Osteocyte (in vitro differentiated cells): ENCODE measurements around the gene TRPC6. TPM values are rescaled to one million over a fixed set of nuclear protein-coding genes. Genes with fewer than 3 reads are reported as not detected.

Source experiments
- DNase-seq: peaks from one replicate; pipeline ENCODE4 v3.0.0; 2021; ENCODE audit warnings: mixed read lengths; ENCODE audit not compliant: unreplicated experiment; ENCODE audit errors: extremely low spot score
- H3K27ac Mint-ChIP-seq: one replicate; pipeline ENCODE4 v1.8.0; 2021; ENCODE audit warnings: mild to moderate bottlenecking, mixed read lengths; ENCODE audit not compliant: unreplicated experiment
- H3K27me3 Mint-ChIP-seq: one replicate; pipeline ENCODE4 v1.8.0; 2021; ENCODE audit warnings: mixed read lengths; ENCODE audit not compliant: unreplicated experiment
- H3K36me3 Mint-ChIP-seq: one replicate; pipeline ENCODE4 v1.8.0; 2021; ENCODE audit warnings: mixed read lengths; ENCODE audit not compliant: unreplicated experiment
- H3K4me1 Mint-ChIP-seq: one replicate; pipeline ENCODE4 v1.8.0; 2021; ENCODE audit warnings: mixed read lengths; ENCODE audit not compliant: unreplicated experiment
- H3K4me3 Mint-ChIP-seq: one replicate; pipeline ENCODE4 v1.8.0; 2021; ENCODE audit warnings: mild to moderate bottlenecking, moderate library complexity, mixed read lengths; ENCODE audit not compliant: unreplicated experiment
- H3K9me3 Mint-ChIP-seq: one replicate; pipeline ENCODE4 v1.8.0; 2021; ENCODE audit warnings: mixed read lengths; ENCODE audit not compliant: unreplicated experiment
- total RNA-seq: library from RNA; stranded (reverse); gene quantifications from 2 replicates; pipeline ENCODE4 v1.2.1, GENCODE V29; 2021
- TF ChIP-seq, protein P1 (sequence below): fragments of 200-600 bp; sonication (generic); IDR thresholded peaks from 2 replicates; pipeline ENCODE4 v1.5.0; 2021; ENCODE audit warnings: antibody characterized with exemption, mild to moderate bottlenecking, moderate library complexity

The TRPC6 gene
- total RNA-seq, 1 donor from 2014 or later, result 40.7 TPM

DNA sequence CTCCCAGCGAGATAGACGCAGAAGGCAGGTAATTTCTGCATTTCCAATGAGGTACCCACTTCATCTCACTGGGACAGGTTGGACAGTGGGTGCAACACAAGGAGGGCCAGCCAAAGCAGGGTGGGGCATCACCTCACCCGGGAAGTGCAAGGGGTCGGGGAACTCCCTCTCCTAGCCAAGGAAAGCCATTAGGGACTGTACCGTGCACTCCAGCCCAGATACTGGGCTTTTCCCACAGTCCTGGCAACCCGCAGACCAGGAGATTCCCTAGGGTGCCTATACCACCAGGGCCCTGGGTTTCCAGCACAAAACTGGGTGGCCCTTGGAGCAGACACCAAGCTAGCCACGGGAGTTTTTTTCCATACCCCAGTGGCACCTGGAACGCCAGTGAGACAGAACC, 17.2 kb downstream of the TRPC6 start:
- H3K4me1 Mint-ChIP-seq, result peaks cover 16% of the 10 kb centered on the region
- H3K27ac Mint-ChIP-seq, result no peak overlapping the region
- H3K4me3 Mint-ChIP-seq, result no peak overlapping the region
- TF ChIP-seq, protein P1, sequence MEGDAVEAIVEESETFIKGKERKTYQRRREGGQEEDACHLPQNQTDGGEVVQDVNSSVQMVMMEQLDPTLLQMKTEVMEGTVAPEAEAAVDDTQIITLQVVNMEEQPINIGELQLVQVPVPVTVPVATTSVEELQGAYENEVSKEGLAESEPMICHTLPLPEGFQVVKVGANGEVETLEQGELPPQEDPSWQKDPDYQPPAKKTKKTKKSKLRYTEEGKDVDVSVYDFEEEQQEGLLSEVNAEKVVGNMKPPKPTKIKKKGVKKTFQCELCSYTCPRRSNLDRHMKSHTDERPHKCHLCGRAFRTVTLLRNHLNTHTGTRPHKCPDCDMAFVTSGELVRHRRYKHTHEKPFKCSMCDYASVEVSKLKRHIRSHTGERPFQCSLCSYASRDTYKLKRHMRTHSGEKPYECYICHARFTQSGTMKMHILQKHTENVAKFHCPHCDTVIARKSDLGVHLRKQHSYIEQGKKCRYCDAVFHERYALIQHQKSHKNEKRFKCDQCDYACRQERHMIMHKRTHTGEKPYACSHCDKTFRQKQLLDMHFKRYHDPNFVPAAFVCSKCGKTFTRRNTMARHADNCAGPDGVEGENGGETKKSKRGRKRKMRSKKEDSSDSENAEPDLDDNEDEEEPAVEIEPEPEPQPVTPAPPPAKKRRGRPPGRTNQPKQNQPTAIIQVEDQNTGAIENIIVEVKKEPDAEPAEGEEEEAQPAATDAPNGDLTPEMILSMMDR, result no peak
- H3K9me3 Mint-ChIP-seq, result peaks cover 20% of the 10 kb centered on the region
- peaks cover 31% of the 10 kb centered on the region for H3K36me3 Mint-ChIP-seq
- DNase-seq, result no peak
- peaks cover 28% of the 10 kb centered on the region for H3K27me3 Mint-ChIP-seq

DNA sequence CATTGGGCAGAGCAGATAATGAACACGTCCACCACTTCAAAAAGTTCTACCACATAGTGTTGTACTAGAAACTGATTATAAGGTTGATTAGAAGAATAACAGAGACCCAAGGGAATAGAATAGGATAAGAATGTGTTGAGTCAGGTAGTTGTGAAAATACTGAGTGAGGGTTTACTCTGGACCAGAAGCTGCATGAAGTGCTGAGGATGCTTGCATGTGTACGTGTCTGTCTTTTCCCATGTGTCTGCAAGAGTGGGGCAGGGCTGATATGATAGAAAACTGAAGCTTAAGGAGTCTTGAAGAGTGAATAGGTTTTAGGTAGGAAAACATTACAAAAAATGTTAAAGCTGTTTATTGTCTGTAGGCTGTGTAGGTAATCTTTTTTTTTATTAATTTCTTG, 20.6 kb downstream of the TRPC6 start:
- no peak overlapping the region for H3K4me3 Mint-ChIP-seq
- peaks cover 15% of the 10 kb centered on the region for H3K27me3 Mint-ChIP-seq
- peaks cover 34% of the 10 kb centered on the region for H3K4me1 Mint-ChIP-seq
- H3K27ac Mint-ChIP-seq, result no peak overlapping the region
- no peak for DNase-seq
- peaks cover 9% of the 10 kb centered on the region for H3K36me3 Mint-ChIP-seq
- H3K9me3 Mint-ChIP-seq, result peaks cover 8% of the 10 kb centered on the region
- TF ChIP-seq, protein P1, result no peak

DNA sequence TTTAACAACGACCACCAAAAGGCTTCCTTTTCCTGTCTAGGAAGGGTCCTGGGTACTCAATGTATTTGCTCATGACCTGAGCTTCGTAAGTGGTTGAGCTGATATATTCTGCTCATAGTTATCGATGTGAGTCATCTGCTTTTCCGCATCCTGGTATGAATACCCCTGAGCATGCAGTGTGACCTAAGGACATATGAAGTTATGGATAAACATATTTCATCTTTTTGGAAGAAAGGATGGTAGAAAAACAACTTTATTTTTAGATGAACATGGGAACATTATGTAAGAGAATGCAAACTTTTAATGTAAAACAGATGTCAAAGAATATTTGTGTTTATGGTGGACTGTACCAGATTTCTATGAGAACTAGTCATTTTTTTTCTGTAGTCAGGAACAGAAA, 28.4 kb downstream of the TRPC6 start:
- peak overlapping the region; percentile 95 for H3K27ac Mint-ChIP-seq
- H3K27me3 Mint-ChIP-seq, result no peaks in the 10 kb centered on the region
- TF ChIP-seq, protein P1, result no peak
- H3K9me3 Mint-ChIP-seq, result peaks cover 6% of the 10 kb centered on the region
- no peak for DNase-seq
- H3K36me3 Mint-ChIP-seq, result peaks cover 6% of the 10 kb centered on the region
- H3K4me1 Mint-ChIP-seq, result peaks cover 75% of the 10 kb centered on the region
- no peak overlapping the region for H3K4me3 Mint-ChIP-seq

DNA sequence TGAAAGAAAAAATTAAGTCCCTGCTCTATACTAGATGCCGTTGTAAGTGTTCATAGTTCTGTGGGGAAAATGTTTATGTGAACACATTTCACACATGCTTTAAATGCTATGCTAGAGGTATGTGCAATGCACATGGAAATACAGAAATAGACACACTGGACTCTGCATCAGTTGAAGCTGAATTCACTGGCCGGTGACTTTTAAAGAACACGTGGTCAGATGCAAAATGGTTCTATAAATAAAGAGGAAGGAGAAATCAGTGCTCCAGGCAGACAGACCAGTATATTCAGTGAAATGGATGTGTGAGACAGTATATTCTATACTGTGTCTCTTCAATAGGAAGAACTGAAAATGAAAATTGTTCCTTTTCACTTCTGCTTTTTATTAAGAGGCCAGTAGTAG, 29.9 kb downstream of the TRPC6 start:
- TF ChIP-seq, protein P1, result no peak
- DNase-seq, result no peak
- peaks cover 6% of the 10 kb centered on the region for H3K9me3 Mint-ChIP-seq

DNA sequence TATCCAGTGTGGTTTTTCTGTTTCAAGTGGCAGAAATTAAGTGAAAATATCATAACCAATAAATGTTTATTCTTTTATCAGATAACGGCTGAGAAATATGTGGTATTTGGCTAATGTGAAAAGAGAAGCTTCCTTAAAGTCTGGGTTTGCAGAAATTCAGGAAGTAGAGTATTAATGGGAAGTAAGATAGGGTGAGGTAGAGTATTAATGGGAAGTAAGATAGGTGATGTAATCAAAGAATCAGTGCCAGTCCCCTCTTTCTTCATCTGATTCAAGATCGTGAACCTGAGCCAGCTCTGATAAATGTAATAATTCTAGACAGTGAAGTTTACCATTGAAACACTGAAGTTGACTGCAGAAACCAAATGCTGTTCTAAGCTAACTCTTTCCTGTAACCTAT, 30.9 kb downstream of the TRPC6 start:
- peak overlapping the region; percentile 95 for H3K27ac Mint-ChIP-seq
- H3K36me3 Mint-ChIP-seq, result peaks cover 6% of the 10 kb centered on the region
- no peaks in the 10 kb centered on the region for H3K27me3 Mint-ChIP-seq
- no peak for DNase-seq
- H3K4me3 Mint-ChIP-seq, result no peak overlapping the region
- peaks cover 64% of the 10 kb centered on the region for H3K4me1 Mint-ChIP-seq
- TF ChIP-seq, protein P1, result no peak
- peaks cover 6% of the 10 kb centered on the region for H3K9me3 Mint-ChIP-seq

More for the DNA sequence above, 29.9 kb downstream of the TRPC6 start:
- Mint-ChIP-seq H3K4me3 (no peak overlapping the region), H3K27ac (peak overlapping the region; percentile 95), H3K27me3 (no peaks in the 10 kb centered on the region), H3K36me3 (peaks cover 6% of the 10 kb centered on the region), H3K4me1 (peaks cover 68% of the 10 kb centered on the region)
